Testis (tissue), 3 donors: ENCODE results near the gene MSANTD4. TPM values are rescaled to one million over a fixed set of nuclear protein-coding genes. Genes with fewer than 3 reads are reported as not detected.

Experiments
- DNase-seq: peaks from one replicate; pipeline ENCODE4 v3.0.0-alpha.2; 2019
- H3K27ac ChIP-seq, 2 donors: fragments of 200-600 bp; sonication (generic); one replicate each; pipeline ENCODE4 v1.5.1; 2019
- H3K27me3 ChIP-seq: fragments of 200-600 bp; sonication (generic); one replicate; pipeline ENCODE4 v1.5.1; 2019
- H3K36me3 ChIP-seq: fragments of 200-600 bp; sonication (generic); one replicate; pipeline ENCODE4 v1.5.1; 2017; ENCODE audit warnings: low read depth; ENCODE audit errors: missing control alignments
- H3K4me1 ChIP-seq: fragments of 200-600 bp; sonication (generic); one replicate; pipeline ENCODE4 v1.5.1; 2019
- H3K4me3 ChIP-seq, 2 donors: fragments of 200-600 bp; sonication (generic); one replicate each; pipeline ENCODE4 v1.5.1; 2017 to 2019
- H3K9me3 ChIP-seq: fragments of 200-600 bp; sonication (generic); one replicate; pipeline ENCODE4 v1.5.1; 2017
- CTCF ChIP-seq, 3 experiments: fragments of 450-650 bp in 2 of 3; fragments of 200-600 bp in 1 of 3; sonication (generic) in 1 of 3; IDR thresholded peaks; one replicate each; pipeline ENCODE4 v1.5.1; 2016 to 2019; ENCODE audit warnings: antibody characterized with exemption in 3 of 3, mild to moderate bottlenecking in 2 of 3, moderate library complexity in 1 of 3
- POLR2A ChIP-seq: fragments of 450-650 bp; IDR thresholded peaks from one replicate; pipeline ENCODE4 v1.6.1; 2017; ENCODE audit warnings: antibody characterized with exemption, mild to moderate bottlenecking, moderate library complexity
- WGBS, 2 donors: methylation state at CpG; one replicate each; pipeline ENCODE4 v1.1.5; 2018; 5-methylcytosine and 5-hydroxymethylcytosine counted together
- intact Hi-C: fragments of 100-400 bp; cut with DNase I; formaldehyde crosslinking; loops from one replicate; pipeline ENCODE4 v1.15.1; 2023; ENCODE audit warnings: low total_unique reads
- polyA plus RNA-seq: library from polyadenylated mRNA; stranded (reverse); fragments of 350-450 nt; fragmentation: Illumina TruSeq; extraction: RNeasy Lipid Tissue Mini Kit (QIAGEN cat#74804); gene quantifications from one replicate; pipeline ENCODE4 v1.2.3, GENCODE V29; 2014; ENCODE audit warnings: low read depth, low replicate concordance; ENCODE audit not compliant: insufficient read depth
- total RNA-seq, 2 donors: library from RNA; depleted of rRNA; stranded (reverse); fragments of >200 nt; gene quantifications; one replicate each; pipeline ENCODE4 v1.2.3, GENCODE V29; 2016

The MSANTD4 gene
- total and polyA plus RNA-seq, 3 donors from 2014 or later = 15.5 to 34.4 (median 20.7) TPM

DNA sequence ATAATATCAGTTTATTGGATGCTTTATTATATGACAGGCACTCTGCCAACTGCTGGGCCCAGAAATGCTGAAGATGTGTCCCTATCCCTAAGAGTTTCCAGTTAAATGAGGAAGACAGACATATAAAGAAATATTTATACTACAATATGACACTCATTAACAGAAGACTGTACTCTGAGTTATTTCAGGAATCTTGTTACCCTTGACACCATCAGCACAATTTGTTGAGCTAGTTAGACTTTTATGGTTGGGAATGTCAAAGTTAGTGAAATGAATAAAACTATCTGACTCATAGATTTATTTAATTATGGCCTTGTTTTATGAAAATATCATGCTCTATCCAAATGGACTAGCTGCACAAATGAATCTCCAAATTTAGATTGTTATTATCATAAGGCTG, 25.6 kb upstream of the MSANTD4 start:
- Histone ChIP-seq H3K9me3 (no peaks in the 10 kb centered on the region), H3K36me3 (no peaks in the 10 kb centered on the region), H3K4me1 (no peaks in the 10 kb centered on the region), H3K27me3 (no peaks in the 10 kb centered on the region), H3K4me3 (no peak overlapping the region), H3K27ac (no peak overlapping the region)
- intact Hi-C loops = no loop called here
- TF ChIP-seq CTCF (IDR thresholded peaks at IDR 0.05) (no peak), POLR2A (no peak)
- no peak for DNase-seq

DNA sequence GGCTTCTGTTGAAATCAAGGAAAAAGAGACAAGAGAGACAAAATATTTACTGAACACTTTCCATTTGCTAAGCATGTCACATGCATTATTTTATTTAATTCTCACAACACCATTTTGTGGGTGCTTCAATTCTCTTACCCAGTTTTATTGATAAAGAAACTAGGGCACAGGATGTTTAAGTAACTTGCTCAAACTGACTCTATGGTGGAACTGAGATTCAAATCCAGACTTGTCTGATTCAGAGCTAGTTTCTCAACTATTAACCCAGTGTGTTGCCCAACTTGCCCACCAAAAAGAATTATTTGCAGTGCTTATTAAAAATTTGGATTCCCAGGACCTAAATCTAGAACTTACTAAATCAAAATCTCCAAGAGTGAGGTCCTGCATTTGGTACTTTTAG, 21.5 kb upstream of the MSANTD4 start:
- H3K4me1 ChIP-seq = no peaks in the 10 kb centered on the region
- intact Hi-C loops = no loop called here
- no peaks in the 10 kb centered on the region for H3K36me3 ChIP-seq
- no peak overlapping the region for H3K27ac ChIP-seq
- H3K9me3 ChIP-seq = no peaks in the 10 kb centered on the region
- no peak for DNase-seq
- TF ChIP-seq POLR2A = no peak
- TF ChIP-seq CTCF (IDR thresholded peaks at IDR 0.05) = no peak
- no peaks in the 10 kb centered on the region for H3K27me3 ChIP-seq
- no peak overlapping the region for H3K4me3 ChIP-seq

- H3K4me3 ChIP-seq = no peak overlapping the region
- DNase-seq = no peak
- intact Hi-C loops = no loop called here
These were observed 10.8 kb upstream of the MSANTD4 start for GRCh38 chr11:106032861-106033260.

DNA sequence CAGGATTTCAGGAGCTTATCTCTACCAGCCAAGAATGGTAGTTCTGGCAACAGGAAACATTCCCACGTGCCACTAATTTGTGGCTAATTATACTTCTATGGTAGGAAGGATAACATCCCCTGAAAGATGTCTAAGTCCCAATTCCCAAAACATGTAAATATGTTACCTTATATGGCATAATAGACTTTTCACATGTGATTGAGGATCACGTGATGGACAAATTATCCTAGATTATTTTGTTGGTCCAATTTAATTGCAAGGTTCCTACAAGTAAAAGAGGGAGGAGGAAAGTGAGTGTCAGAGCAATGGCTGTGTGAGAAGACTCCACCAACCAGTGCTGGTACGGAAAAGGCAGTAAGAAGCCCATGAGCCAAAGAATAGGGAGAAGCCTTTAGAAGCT, 9.9 kb upstream of the MSANTD4 start:
- Histone ChIP-seq H3K9me3 (no peaks in the 10 kb centered on the region), H3K27me3 (no peaks in the 10 kb centered on the region), H3K4me1 (no peaks in the 10 kb centered on the region), H3K36me3 (no peaks in the 10 kb centered on the region), H3K4me3 (no peak overlapping the region), H3K27ac (no peak overlapping the region)
- no peak for DNase-seq
- WGBS, 2 donors = 84 to 85% methylated on average over 3 of the region's 3 CpGs
- TF ChIP-seq POLR2A (no peak), CTCF (IDR thresholded peaks at IDR 0.05) (no peak)
- intact Hi-C loops = no loop called here

More at GRCh38 chr11:106032861-106033260, 10.8 kb upstream of the MSANTD4 start:
- no peak overlapping the region for H3K27ac ChIP-seq
- H3K27me3 ChIP-seq = no peaks in the 10 kb centered on the region
- H3K36me3 ChIP-seq = no peaks in the 10 kb centered on the region
- H3K9me3 ChIP-seq = no peaks in the 10 kb centered on the region
- no peaks in the 10 kb centered on the region for H3K4me1 ChIP-seq
- TF ChIP-seq POLR2A (no peak), CTCF (IDR thresholded peaks at IDR 0.05) (no peak)
- WGBS, 2 donors = 72 to 93% methylated on average over 2 of the region's 2 CpGs

DNA sequence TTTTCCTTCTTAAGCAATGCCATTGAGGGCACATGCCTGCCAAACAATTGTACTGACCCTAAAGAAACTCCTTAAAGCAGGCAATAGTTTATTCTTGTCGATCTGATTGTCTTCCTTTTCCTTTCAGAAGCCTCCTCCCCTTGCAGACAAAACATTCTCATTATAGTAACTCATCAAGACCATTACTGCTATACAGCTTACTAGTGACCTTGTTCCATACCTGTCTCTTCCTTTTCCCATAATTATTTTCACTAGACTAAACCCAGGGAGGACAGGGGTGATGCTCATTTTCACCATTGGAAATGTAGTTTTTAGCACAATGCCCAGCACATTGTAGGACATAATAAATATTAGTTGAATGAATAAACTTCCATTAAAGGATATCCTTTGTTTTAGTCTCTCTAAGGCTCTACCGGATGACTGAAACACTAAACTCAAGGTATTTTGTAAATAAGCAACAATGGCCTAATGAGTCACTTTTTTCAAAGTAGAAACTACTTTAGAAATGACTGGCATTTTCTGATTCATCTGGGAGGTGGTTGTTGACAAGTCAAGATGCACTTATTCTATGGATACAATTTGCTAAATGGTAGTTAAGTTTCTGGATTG, 9.3 kb upstream of the MSANTD4 start:
- no peak overlapping the region for H3K27ac ChIP-seq
- intact Hi-C loops = no loop called here
- no peaks in the 10 kb centered on the region for H3K9me3 ChIP-seq
- WGBS, 2 donors = 58 to 67% methylated on average over 2 of the region's 2 CpGs
- no peaks in the 10 kb centered on the region for H3K27me3 ChIP-seq
- H3K4me3 ChIP-seq = no peak overlapping the region
- H3K4me1 ChIP-seq = no peaks in the 10 kb centered on the region
- H3K36me3 ChIP-seq = no peaks in the 10 kb centered on the region
- no peak for TF ChIP-seq POLR2A
- TF ChIP-seq CTCF (IDR thresholded peaks at IDR 0.05) = no peak
- DNase-seq = no peak
